Measurements from ENCODE around the gene SYT12.

DNA sequence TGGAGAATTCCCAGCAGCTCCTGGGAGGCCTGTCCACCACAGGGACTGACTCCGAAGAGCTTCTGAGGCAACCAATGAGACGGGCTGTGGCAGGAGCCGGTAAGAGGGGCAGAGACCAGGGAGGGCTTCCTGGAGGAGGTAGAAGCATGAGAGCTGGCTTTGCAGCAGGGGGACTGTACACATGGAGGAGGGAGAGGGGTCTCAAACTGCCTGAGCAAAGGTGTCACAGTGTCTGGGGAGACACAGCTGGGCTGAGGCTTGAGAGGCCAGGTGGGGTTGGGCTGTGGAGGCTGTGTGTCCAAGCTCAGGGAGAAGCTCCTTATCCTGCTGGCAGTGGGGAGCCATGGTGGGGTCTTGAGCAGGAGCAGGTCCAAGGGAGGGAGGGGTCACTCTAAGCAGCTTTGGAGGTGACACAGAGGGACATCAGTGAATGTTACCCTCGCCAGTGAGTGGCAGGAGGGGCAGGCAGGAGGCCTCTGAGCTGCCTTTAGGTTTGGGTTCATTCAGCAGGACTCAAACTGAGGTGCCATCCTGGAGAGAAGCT, 29.1 kb downstream of the SYT12 start:
- TF ChIP-seq CTCF (IDR thresholded peaks at IDR 0.05; ENCODE audit: extremely low read depth in 1 of 2, insufficient read depth in 1 of 2, low read depth in 1 of 2, low read length in 2 of 2) (no peak), POLR2AphosphoS5 (IDR thresholded peaks at IDR 0.05; ENCODE audit: insufficient read depth, low read depth, low read length) (no peak), JUN (IDR thresholded peaks at IDR 0.05; ENCODE audit: borderline replicate concordance, insufficient read depth, insufficient read length, low read depth) (no peak)
